Measurements from ENCODE around the gene FXYD2. TPM values are rescaled to one million over a fixed set of nuclear protein-coding genes. Genes with fewer than 3 reads are reported as not detected.

The FXYD2 gene
- total and polyA plus RNA-seq, 2 of the 4 experiments (the other 2 are of a cell fraction), result 0.09 TPM; not detected in 1

GRCh38 chr11:117834068-117834810 lies 9.7 kb upstream of the FXYD2 start:
- TF ChIP-seq NFE2L2 (IDR thresholded peaks at IDR 0.05; ENCODE audit: low read depth, low read length) (no peak), MAZ (IDR thresholded peaks at IDR 0.05; ENCODE audit: borderline replicate concordance, low read depth, low read length) (no peak), CEBPB (IDR thresholded peaks at IDR 0.05; ENCODE audit: low read depth, low read length) (no peak), MXI1 (IDR thresholded peaks at IDR 0.05; ENCODE audit: borderline replicate concordance, low read depth, low read length) (no peak), SMC3 (IDR thresholded peaks at IDR 0.05; ENCODE audit: low read depth, low read length) (no peak), POLR2A (IDR thresholded peaks at IDR 0.05; ENCODE audit: low read depth, low read length) (no peak), RFX5 (IDR thresholded peaks at IDR 0.05; ENCODE audit: low read depth, low read length) (no peak), RAD21 (IDR thresholded peaks at IDR 0.05; ENCODE audit: low read length) (no peak), CHD1 (IDR thresholded peaks at IDR 0.05; ENCODE audit: low read depth, low read length) (no peak)
- TF ChIP-seq, protein P1, sequence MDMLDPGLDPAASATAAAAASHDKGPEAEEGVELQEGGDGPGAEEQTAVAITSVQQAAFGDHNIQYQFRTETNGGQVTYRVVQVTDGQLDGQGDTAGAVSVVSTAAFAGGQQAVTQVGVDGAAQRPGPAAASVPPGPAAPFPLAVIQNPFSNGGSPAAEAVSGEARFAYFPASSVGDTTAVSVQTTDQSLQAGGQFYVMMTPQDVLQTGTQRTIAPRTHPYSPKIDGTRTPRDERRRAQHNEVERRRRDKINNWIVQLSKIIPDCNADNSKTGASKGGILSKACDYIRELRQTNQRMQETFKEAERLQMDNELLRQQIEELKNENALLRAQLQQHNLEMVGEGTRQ (IDR thresholded peaks at IDR 0.05; ENCODE audit: low read depth, low read length), result no peak
- Histone ChIP-seq H3K4ac (ENCODE audit: low read depth, low read length) (no peak overlapping the region), H4K20me1 (ENCODE audit: insufficient read depth, low read length) (no peaks in the 10 kb centered on the region), H3K4me3 (ENCODE audit: insufficient read depth, low read depth, low read length) (no peak overlapping the region), H2BK120ac (ENCODE audit: low read depth, low read length) (no peak overlapping the region), H4K5ac (ENCODE audit: low read depth, low read length) (no peak overlapping the region), H2BK15ac (ENCODE audit: low read depth, low read length) (no peak overlapping the region), H2AFZ (replicated peaks; ENCODE audit: low read length, poor library complexity) (no peak overlapping the region), H2BK20ac (ENCODE audit: low read depth, low read length) (no peak overlapping the region), H3K36me3 (ENCODE audit: control insufficient read depth, insufficient read depth, low read length) (no peaks in the 10 kb centered on the region), H3K23ac (ENCODE audit: low read depth, low read length) (no peak overlapping the region), H3K27ac (ENCODE audit: insufficient read depth, low read length) (no peak overlapping the region), H2AK9ac (replicated peaks; ENCODE audit: low read depth, low read length, poor library complexity) (no peak overlapping the region), H3K4me1 (ENCODE audit: control insufficient read depth, insufficient read depth, low read length) (peaks cover under 1% of the 10 kb centered on the region; the same call in 1 of the 2 replicates), H3K56ac (ENCODE audit: extremely low read depth, insufficient read depth, low read length) (no peak overlapping the region), H3K27me3 (ENCODE audit: control insufficient read depth, insufficient read depth, low read length) (peaks cover 23% of the 10 kb centered on the region), H4K91ac (ENCODE audit: insufficient read depth, low read depth, low read length) (no peak overlapping the region), H3K9me3 (ENCODE audit: control insufficient read depth, insufficient read depth, low read length) (no peaks in the 10 kb centered on the region), H3K14ac (replicated peaks; ENCODE audit: low read depth, low read length) (no peak overlapping the region), H3K9ac (ENCODE audit: low read depth, low read length) (no peak overlapping the region), H3K4me2 (ENCODE audit: low read depth, low read length) (no peak overlapping the region), H3K18ac (ENCODE audit: low read depth, low read length) (no peak overlapping the region), H3K9me1 (ENCODE audit: insufficient read depth, low read length) (no peaks in the 10 kb centered on the region), H3K79me1 (ENCODE audit: low read depth in 1 of 2, low read length in 2 of 2) (no peaks in the 10 kb centered on the region), H4K8ac (ENCODE audit: low read depth in 2 of 2, low read length in 2 of 2) (no peak overlapping the region), H2AK5ac (ENCODE audit: low read depth, low read length) (no peak overlapping the region), H2BK5ac (ENCODE audit: low read depth, low read length, poor library complexity, severe bottlenecking) (no peak overlapping the region)
- no CpG with 5 or more reads among the region's 6 CpGs for WGBS, 2 experiments (ENCODE audit: extremely low coverage in 2 of 2, insufficient read length in 1 of 2)
- dilution Hi-C loops (cut with HindIII; ENCODE audit: low sequenced_read_pairs, unreplicated experiment), result no loop called here
- CTCF ChIA-PET, result interaction anchor here (0.6 to 2.1 kb wide), 3 partner anchors 17 to 115 kb away, joined by 3 to 6 read pairs (median 4); no protein-coding TSS in a partner anchor
- in situ Hi-C loops (cut with MboI; ENCODE audit: low sequenced_read_pairs), result no loop called here
- BruUV-seq (replicated peaks), result no TSS peak
- DNase-seq (no peak), ATAC-seq (ENCODE audit: low read depth) (no peak)
- intact Hi-C loops (cut with micrococcal nuclease), result no loop called here
- POLR2A ChIA-PET (ENCODE audit: unreplicated experiment), result no interaction called here

Data from IMR-90 (cell line).